H9 (cell line): ENCODE results near the gene ABCB11. TPM values are rescaled to one million over a fixed set of nuclear protein-coding genes. Genes with fewer than 3 reads are reported as not detected.

Experiments
- DNase-seq: peaks from one replicate; pipeline ENCODE4 v3.0.0-alpha.2; 2017
- H2AFZ ChIP-seq: one replicate; pipeline ENCODE4 v1.6.1; 2013; ENCODE audit warnings: mild to moderate bottlenecking, low read length, control low read depth, moderate library complexity
- H2AK5ac ChIP-seq: 2 replicates; pipeline ENCODE4 v1.6.1; 2013; ENCODE audit warnings: low read length, control low read depth, mixed read lengths; ENCODE audit not compliant: insufficient read length
- H2BK120ac ChIP-seq: one replicate; pipeline ENCODE4 v1.6.1; 2013; ENCODE audit warnings: low read depth, mild to moderate bottlenecking, low read length, control low read depth, inconsistent platforms; ENCODE audit not compliant: poor library complexity, severe bottlenecking
- H2BK12ac ChIP-seq: 2 replicates; pipeline ENCODE4 v1.6.1; 2013; ENCODE audit warnings: low read length, control low read depth, mixed read lengths, low read depth; ENCODE audit not compliant: insufficient read length
- H2BK15ac ChIP-seq: 2 replicates; pipeline ENCODE4 v1.6.1; 2013; ENCODE audit warnings: low read depth, low read length, control low read depth
- H2BK20ac ChIP-seq: one replicate; pipeline ENCODE4 v1.6.1; 2013; ENCODE audit warnings: low read depth, mild to moderate bottlenecking, low read length, control low read depth, inconsistent platforms; ENCODE audit not compliant: poor library complexity, severe bottlenecking
- H2BK5ac ChIP-seq: 2 replicates; pipeline ENCODE4 v1.6.1; 2013; ENCODE audit warnings: low read length, control low read depth, mixed read lengths; ENCODE audit not compliant: insufficient read length
- H3K14ac ChIP-seq: 2 replicates; pipeline ENCODE4 v1.6.1; 2013; ENCODE audit warnings: low read length, control low read depth; ENCODE audit not compliant: insufficient read depth
- H3K18ac ChIP-seq: 2 replicates; pipeline ENCODE4 v1.6.1; 2013; ENCODE audit warnings: low read depth, mild to moderate bottlenecking, mixed read lengths, low read length, control low read depth; ENCODE audit not compliant: insufficient read length
- H3K23ac ChIP-seq: 2 replicates; pipeline ENCODE4 v1.6.1; 2013; ENCODE audit warnings: low read length, control low read depth, mixed read lengths, low read depth; ENCODE audit not compliant: insufficient read length
- H3K23me2 ChIP-seq: 2 replicates; pipeline ENCODE4 v1.6.1; 2013; ENCODE audit warnings: low read depth, mild to moderate bottlenecking, mixed read lengths, low read length, control low read depth; ENCODE audit not compliant: insufficient read length, poor library complexity, severe bottlenecking
- H3K27ac ChIP-seq: 2 replicates; pipeline ENCODE4 v1.5.1; 2013; ENCODE audit warnings: low read length, control low read depth, mixed read lengths, low read depth; ENCODE audit not compliant: insufficient read length
- H3K27me3 ChIP-seq: 2 replicates; pipeline ENCODE4 v1.6.1; 2013; ENCODE audit warnings: low read length, control low read depth, inconsistent platforms; ENCODE audit not compliant: insufficient read depth
- H3K4ac ChIP-seq: 2 replicates; pipeline ENCODE4 v1.6.1; 2013; ENCODE audit warnings: low read depth, mild to moderate bottlenecking, control low read depth, inconsistent platforms, low read length, moderate library complexity
- H3K4me1 ChIP-seq: 2 replicates; pipeline ENCODE4 v1.6.1; 2013; ENCODE audit warnings: low read length, control low read depth, inconsistent platforms; ENCODE audit not compliant: insufficient read depth
- H3K4me2 ChIP-seq: 2 replicates; pipeline ENCODE4 v1.6.1; 2013; ENCODE audit warnings: low read length, control low read depth, mixed read lengths; ENCODE audit not compliant: insufficient read length, insufficient read depth
- H3K56ac ChIP-seq: 2 replicates; pipeline ENCODE4 v1.6.1; 2013; ENCODE audit warnings: low read depth, mild to moderate bottlenecking, mixed read lengths, low read length, control low read depth; ENCODE audit not compliant: insufficient read length
- H3K79me1 ChIP-seq: 2 replicates; pipeline ENCODE4 v1.6.1; 2013; ENCODE audit warnings: low read depth, mild to moderate bottlenecking, moderate library complexity, low read length, control low read depth, inconsistent platforms; ENCODE audit not compliant: insufficient read depth, poor library complexity, severe bottlenecking
- H3K79me2 ChIP-seq: 2 replicates; pipeline ENCODE4 v1.6.1; 2013; ENCODE audit warnings: low read length, control low read depth, inconsistent platforms; ENCODE audit not compliant: insufficient read depth
- H3K9ac ChIP-seq: 2 replicates; pipeline ENCODE4 v1.6.1; 2013; ENCODE audit warnings: low read length, control low read depth, mixed read lengths; ENCODE audit not compliant: insufficient read length; ENCODE audit errors: extremely low read depth
- H3K9me3 ChIP-seq: one replicate; pipeline ENCODE4 v1.6.1; 2013; ENCODE audit warnings: low read depth, low read length, inconsistent platforms; ENCODE audit not compliant: control insufficient read depth
- H3T11ph ChIP-seq: one replicate; pipeline ENCODE4 v1.6.1; 2013; ENCODE audit warnings: mild to moderate bottlenecking, low read length, control low read depth, inconsistent platforms
- H4K20me1 ChIP-seq: one replicate; pipeline ENCODE4 v1.6.1; 2013; ENCODE audit not compliant: control insufficient read depth, insufficient read length, insufficient read depth
- H4K5ac ChIP-seq: 2 replicates; pipeline ENCODE4 v1.6.1; 2013; ENCODE audit warnings: low read depth, mild to moderate bottlenecking, mixed read lengths, low read length, control low read depth; ENCODE audit not compliant: insufficient read length
- H4K8ac ChIP-seq: replicated peaks from 2 replicates; pipeline ENCODE4 v1.6.1; 2013; ENCODE audit warnings: low read length, control low read depth, mixed read lengths, low read depth; ENCODE audit not compliant: insufficient read length
- H4K91ac ChIP-seq: 2 replicates; pipeline ENCODE4 v1.6.1; 2013; ENCODE audit warnings: low read depth, mild to moderate bottlenecking, moderate library complexity, mixed read lengths, low read length, control low read depth; ENCODE audit not compliant: insufficient read length
- H3K27ac Mint-ChIP-seq, 3 experiments: 2 replicates in 2 of 3; 3 replicates in 1 of 3; pipeline ENCODE4 v1.8.0; 2020 to 2021; ENCODE audit warnings: mixed read lengths in 3 of 3, mild to moderate bottlenecking in 1 of 3, moderate library complexity in 1 of 3
- H3K27me3 Mint-ChIP-seq: 2 replicates; pipeline ENCODE4 v1.8.0; 2021; ENCODE audit warnings: low read depth, mild to moderate bottlenecking, moderate library complexity, mixed read lengths
- H3K36me3 Mint-ChIP-seq, 3 experiments: 2 replicates in 2 of 3; 3 replicates in 1 of 3; pipeline ENCODE4 v1.8.0; 2020 to 2021; ENCODE audit warnings: low read depth in 3 of 3, mixed read lengths in 3 of 3; ENCODE audit not compliant: insufficient read depth in 1 of 3
- H3K4me1 Mint-ChIP-seq, 2 experiments: 2 replicates each; pipeline ENCODE4 v1.8.0; 2020; ENCODE audit warnings: mixed read lengths in 2 of 2
- H3K4me3 Mint-ChIP-seq, 2 experiments: 2 replicates in 1 of 2; 3 replicates in 1 of 2; pipeline ENCODE4 v1.8.0; 2020 to 2021; ENCODE audit warnings: mild to moderate bottlenecking in 2 of 2, mixed read lengths in 2 of 2, moderate library complexity in 1 of 2
- H3K9me3 Mint-ChIP-seq, 2 experiments: 2 replicates in 1 of 2; 3 replicates in 1 of 2; pipeline ENCODE4 v1.8.0; 2020; ENCODE audit warnings: mild to moderate bottlenecking in 2 of 2, mixed read lengths in 2 of 2, moderate library complexity in 1 of 2
- WGBS: extraction: QIAGEN DNeasy Blood & Tissue Kit; methylation state at CpG from one replicate; pipeline ENCODE4 v1.1.7; 2013; ENCODE audit warnings: missing lambda C conversion rate, low lambda C conversion rate, mixed read lengths; ENCODE audit not compliant: insufficient read length; ENCODE audit errors: extremely low coverage; 5-methylcytosine and 5-hydroxymethylcytosine counted together
- total RNA-seq: library from RNA; stranded (reverse); gene quantifications from 2 replicates; pipeline ENCODE4 v1.2.1, GENCODE V29; 2021
- TF ChIP-seq, protein P1 (sequence below): fragments of 200-600 bp; sonication (generic); conservative IDR thresholded peaks from 3 replicates; pipeline ENCODE4 v1.8.0; 2021; ENCODE audit warnings: antibody characterized with exemption, mild to moderate bottlenecking

The ABCB11 gene
- total RNA-seq, 1 experiment from 2014 or later: not detected

DNA sequence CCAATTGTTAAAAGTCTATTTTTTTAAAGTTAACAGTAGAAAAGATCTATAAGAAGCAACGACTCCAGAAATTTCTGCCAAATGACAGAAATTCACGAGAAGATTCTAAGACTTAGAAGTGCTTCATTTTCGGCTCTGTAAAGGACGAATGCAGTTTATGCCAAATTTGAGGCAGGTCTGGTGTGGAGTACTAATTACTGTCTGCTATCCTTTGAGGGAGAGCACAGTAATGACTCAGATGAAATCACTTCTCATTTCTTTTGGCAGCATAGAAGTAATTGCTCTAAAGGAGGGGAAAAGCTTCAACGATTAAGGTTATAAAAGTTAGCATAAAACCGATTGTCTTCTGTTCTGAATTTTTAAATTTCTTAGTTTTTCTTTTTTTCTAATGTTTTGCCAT is 118.7 kb downstream of the ABCB11 start:
- Histone ChIP-seq H3K27me3 (no peaks in the 10 kb centered on the region; the same call in 1 of the 2 replicates), H3K9me3 (no peaks in the 10 kb centered on the region), H3K23ac (no peak overlapping the region), H2BK12ac (no peak overlapping the region), H2AFZ (no peak overlapping the region), H2BK5ac (no peak overlapping the region), H3K56ac (no peak overlapping the region), H3K23me2 (no peaks in the 10 kb centered on the region), H3K9ac (no peak overlapping the region), H4K8ac (no peak overlapping the region), H2BK15ac (no peak overlapping the region), H4K20me1 (no peaks in the 10 kb centered on the region), H3T11ph (no peak overlapping the region), H4K91ac (no peak overlapping the region), H3K14ac (no peak overlapping the region), H3K27ac (no peak overlapping the region), H2BK20ac (no peak overlapping the region), H3K4ac (no peak overlapping the region), H3K4me1 (peaks cover 20% of the 10 kb centered on the region), H4K5ac (no peak overlapping the region), H2AK5ac (no peak overlapping the region), H3K18ac (no peak overlapping the region), H3K79me1 (no peaks in the 10 kb centered on the region), H2BK120ac (no peak overlapping the region), H3K4me2 (no peak overlapping the region), H3K79me2 (no peaks in the 10 kb centered on the region)
- no CpG with 5 or more reads among the region's 6 CpGs for WGBS
- peaks cover 7 to 9% of the 10 kb centered on the region in 2 experiments for H3K9me3 Mint-ChIP-seq
- no peaks in the 10 kb centered on the region; the same call in 1 of the 2 replicates for H3K27me3 Mint-ChIP-seq
- TF ChIP-seq, protein P1, sequence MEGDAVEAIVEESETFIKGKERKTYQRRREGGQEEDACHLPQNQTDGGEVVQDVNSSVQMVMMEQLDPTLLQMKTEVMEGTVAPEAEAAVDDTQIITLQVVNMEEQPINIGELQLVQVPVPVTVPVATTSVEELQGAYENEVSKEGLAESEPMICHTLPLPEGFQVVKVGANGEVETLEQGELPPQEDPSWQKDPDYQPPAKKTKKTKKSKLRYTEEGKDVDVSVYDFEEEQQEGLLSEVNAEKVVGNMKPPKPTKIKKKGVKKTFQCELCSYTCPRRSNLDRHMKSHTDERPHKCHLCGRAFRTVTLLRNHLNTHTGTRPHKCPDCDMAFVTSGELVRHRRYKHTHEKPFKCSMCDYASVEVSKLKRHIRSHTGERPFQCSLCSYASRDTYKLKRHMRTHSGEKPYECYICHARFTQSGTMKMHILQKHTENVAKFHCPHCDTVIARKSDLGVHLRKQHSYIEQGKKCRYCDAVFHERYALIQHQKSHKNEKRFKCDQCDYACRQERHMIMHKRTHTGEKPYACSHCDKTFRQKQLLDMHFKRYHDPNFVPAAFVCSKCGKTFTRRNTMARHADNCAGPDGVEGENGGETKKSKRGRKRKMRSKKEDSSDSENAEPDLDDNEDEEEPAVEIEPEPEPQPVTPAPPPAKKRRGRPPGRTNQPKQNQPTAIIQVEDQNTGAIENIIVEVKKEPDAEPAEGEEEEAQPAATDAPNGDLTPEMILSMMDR: no peak
- no peak for DNase-seq
- no peak overlapping the region for H3K27ac Mint-ChIP-seq
- H3K36me3 Mint-ChIP-seq: peaks cover 0 to 11% (median 5%) of the 10 kb centered on the region in 3 experiments; a peak in 4 of 7 replicates
- peaks cover 60 to 62% of the 10 kb centered on the region in 2 experiments for H3K4me1 Mint-ChIP-seq
- peak overlapping the region in 1 of 2 experiments; percentile 21; a peak in 2 of 5 replicates for H3K4me3 Mint-ChIP-seq
